GM18907 (cell line): ENCODE data around the gene PTPN3.

Experiments used
- ATAC-seq: cut with Tn5 transposase; IDR thresholded peaks from one replicate; pipeline ENCODE4 v1.9.1; 2021; ENCODE audit warnings: mild to moderate bottlenecking, moderate library complexity; ENCODE audit not compliant: unreplicated experiment

PTPN3 gene

DNA sequence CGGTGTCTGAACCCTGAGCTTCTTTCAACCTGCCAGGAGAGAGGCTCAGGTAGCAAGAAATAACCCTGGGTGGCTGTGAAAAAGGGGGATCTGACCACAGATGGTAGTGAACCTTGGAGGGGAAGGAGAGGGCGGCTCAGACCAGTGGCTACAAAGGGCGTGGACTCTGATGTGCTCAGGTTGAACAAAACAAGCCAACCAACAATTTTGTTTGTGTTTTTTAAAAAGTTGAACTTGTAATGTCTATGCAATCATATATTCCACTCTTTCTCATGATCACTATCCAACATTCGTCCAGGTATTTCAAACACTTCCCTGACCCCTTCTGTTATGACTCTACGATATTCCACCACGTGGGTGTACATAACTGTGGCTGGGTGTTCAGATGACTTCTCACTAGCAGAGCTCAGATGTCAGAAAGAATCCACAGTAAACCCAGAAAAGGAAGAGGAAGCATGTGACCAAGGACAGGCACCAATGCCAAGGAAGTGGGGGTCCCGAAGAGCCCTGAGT, 20.0 kb downstream of the PTPN3 start:
- no peak for ATAC-seq

GRCh38 chr9:109477258-109478050, 20.7 kb downstream of the PTPN3 start:
- ATAC-seq, result peak; percentile 98

DNA sequence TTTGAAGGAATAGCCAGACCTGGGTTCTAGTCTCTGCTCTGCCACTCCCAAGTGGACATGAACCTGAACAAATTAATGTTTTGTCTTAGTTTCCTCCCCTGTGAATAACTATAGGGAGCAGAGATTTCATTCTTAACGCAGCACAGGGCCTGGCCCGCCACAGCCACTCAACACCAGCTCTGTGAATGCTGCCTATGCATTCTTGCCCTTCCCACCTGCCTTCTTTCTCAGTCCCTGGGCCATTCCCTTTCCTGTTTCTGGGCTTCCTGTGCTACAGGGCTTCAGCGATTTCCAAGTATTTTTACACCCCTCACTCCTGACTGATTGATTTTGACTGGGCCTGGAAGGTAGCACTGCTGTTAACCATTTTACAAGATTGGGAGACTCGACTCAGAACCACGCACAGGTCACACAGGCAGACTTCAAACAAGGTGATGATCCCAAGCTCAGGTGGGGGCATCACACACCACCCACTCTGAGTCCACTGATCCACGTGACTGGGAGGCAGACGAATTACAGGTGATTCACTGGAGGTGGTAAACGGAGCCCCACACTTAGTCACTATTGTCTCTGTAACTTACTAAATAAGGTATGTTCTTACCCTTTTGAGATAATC, 21.4 kb downstream of the PTPN3 start:
- no peak for ATAC-seq

GRCh38 chr9:109475526-109475925, 22.6 kb downstream of the PTPN3 start:
- no peak for ATAC-seq

- no peak for ATAC-seq
Observed at GRCh38 chr9:109474944-109475343, 23.2 kb downstream of the PTPN3 start.

DNA sequence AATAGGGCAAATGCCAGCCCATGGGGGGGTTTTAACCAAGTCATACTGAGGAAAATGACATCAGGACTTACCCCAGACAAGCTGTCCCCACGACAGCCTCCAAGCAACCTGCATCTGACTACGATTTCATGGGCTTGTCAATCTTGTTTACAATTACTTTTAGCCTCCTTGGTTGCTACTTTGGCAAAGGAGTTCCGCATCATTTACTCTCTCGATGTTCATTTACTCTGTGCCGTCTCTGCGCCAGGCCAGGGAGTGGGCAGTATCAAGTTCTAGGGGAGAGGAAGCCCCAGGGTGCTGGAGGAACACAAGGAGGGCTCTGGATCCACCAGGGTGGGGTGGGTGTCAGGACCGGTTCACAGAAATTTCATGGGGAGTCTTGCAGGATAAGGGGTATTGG, 23.9 kb downstream of the PTPN3 start:
- ATAC-seq, result no peak

DNA sequence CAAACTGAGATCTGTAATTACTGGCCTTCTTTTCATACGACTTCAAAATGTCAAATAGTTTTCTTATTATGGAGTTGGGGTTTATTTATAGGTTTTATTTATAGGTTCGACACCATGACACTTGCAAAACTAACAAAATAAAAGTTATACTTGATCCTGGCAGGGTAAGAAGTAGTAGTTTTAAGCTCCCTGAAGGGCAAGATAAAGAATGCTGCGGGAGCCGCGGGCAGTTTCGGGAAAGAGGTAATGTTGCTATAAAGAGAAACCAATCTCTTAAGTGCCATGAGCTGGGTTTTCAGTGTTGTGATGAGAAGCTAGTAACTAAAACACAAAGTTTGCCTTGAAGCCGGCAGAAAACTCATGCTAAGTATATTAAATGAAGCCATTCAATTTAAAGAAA, 24.8 kb downstream of the PTPN3 start:
- ATAC-seq, result no peak

DNA sequence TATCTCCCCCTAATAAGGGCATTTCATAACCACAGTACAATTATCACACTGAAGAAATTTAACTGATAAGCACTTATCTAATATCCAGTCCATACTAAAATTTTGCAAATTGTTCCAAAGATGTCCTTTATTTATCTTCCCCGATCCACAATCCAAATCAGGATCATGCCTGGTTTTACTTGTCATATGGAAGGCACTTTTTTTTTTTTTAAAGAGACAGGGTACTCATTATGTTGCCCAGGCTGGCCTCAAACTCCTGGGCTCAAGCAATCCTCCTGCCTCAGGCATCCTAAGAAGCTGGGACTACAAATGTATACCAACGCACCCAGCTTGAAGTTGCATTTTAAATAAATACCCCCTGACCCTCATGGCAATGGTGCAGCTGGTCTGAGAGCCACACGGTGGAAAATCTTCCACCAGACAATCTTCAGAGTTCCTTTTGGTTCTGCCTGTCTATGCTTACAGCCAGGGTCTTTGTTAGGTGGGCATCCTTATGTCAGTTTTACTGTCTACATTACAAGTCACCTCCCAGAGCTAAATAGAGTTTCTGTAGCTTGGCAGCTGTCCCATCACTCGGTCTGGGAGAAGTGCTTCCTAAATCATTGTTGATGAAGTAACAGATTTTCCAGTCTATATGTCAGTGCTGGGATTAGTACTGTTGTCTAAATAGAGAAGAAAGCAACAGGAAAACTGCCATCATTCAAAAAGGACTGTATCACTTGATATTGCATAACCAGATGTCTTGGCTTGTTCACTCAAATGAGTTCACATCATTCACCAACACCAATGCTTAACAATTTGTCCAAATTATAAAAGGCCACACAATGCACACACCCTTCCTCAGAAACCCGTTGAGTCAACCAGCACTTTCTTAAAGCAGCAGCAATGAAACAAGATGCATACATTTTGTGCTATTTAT, 26.4 kb downstream of the PTPN3 start:
- no peak for ATAC-seq

DNA sequence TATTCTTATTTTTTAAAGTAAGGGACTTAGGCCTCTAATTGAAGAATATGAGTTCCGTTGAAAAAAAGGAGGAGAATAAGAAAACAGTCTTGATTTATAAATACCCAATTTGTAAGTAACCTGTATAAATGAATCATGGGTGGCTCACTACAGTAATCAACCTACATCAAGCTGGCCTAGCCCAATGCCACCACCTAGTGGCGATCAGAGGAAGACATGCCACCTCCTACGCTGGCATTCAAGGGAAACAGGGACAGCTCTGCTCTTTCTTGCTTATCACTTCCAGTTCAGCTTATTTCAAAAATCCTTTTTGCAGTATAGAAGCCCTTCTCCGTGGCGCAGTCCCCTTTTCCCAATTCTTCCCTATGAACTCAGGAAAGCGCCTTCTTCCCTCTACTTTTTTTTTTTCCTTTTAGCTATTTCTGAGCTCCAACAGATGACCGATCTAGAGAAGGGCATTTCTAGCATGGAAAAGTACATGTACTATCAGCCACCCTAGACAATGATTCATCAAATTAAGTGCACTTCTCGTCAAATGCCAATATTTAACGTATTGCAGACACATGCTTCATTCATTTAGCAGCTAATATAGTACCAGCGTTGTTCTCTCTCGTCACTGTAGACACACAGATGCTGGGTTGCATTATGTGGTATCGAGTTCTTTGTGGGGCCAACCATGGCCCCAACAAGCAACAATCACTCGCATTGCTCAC, 28.3 kb downstream of the PTPN3 start:
- peak; percentile 94 for ATAC-seq

GRCh38 chr9:109468927-109469326, 29.2 kb downstream of the PTPN3 start:
- no peak for ATAC-seq

GRCh38 chr9:109467936-109468335, 30.2 kb downstream of the PTPN3 start:
- ATAC-seq, result peak; percentile 46

DNA sequence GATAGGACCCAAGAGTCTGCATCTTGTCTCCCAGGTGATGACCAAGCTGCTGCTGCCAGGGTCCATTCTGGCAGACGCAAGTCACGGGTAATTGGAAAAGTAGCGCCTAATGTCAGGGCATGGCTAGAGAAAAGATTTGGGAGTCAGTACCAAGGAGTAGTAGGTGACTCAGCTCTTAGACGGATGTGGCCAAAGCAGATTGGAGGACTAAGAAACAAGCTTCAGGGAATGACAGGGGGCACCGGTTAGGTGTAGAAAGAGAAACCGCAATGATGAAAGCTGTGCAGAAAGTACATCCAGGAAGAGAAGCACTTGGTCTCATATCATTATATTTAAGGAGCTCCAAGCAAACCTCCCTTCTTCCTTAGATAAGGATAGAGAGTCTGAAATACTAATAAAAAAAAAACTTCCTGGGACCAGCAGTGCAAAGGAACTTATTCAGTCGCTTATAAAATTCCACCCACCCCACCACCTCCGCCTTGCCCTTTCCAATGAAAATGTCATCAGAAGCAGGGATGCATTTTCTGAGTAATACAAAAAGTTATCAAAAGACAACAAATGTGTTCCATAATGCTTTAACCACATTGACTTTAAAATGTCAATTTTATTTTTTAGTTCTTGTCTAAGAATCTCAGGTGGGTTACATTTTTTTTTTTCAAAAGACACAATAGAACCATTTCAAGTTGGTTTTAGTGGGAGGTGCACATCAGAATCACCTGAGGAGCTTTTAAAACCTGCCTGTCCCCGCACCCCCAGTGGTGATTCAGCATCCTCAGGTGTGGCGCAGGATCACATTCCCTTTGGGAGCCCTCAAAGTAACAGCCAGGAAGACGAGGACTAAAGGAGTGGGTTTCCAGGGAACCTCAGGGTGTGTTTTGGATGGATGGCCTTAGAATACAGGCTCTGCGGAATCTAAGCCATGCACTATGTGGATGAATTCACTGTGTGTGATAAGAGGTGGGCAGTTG, 31.2 kb downstream of the PTPN3 start:
- ATAC-seq, result no peak

- ATAC-seq, result no peak
Observed at GRCh38 chr9:109463924-109464625, 34.0 kb downstream of the PTPN3 start.

DNA sequence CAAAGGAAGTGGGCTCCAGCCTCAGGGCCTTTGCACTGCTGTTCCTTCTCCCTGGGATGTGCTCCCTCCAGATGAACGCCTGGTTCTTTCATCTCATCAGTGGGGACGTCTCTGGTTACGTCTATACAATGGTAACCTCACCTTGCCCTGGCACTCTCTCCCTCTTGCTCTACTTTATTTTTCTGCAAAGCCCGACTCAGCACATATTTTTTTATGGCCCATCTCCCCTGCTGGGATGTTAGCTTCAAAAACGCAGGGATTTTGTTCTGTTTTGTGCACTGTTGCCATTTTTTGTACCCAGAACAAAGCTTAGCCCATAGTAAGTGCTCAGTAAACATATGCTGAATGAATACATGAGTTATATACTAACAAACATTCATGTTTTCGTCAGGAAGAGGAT, 37.5 kb downstream of the PTPN3 start:
- ATAC-seq, result no peak

- no peak for ATAC-seq
Observed at GRCh38 chr9:109459423-109459822, 38.7 kb downstream of the PTPN3 start.

DNA sequence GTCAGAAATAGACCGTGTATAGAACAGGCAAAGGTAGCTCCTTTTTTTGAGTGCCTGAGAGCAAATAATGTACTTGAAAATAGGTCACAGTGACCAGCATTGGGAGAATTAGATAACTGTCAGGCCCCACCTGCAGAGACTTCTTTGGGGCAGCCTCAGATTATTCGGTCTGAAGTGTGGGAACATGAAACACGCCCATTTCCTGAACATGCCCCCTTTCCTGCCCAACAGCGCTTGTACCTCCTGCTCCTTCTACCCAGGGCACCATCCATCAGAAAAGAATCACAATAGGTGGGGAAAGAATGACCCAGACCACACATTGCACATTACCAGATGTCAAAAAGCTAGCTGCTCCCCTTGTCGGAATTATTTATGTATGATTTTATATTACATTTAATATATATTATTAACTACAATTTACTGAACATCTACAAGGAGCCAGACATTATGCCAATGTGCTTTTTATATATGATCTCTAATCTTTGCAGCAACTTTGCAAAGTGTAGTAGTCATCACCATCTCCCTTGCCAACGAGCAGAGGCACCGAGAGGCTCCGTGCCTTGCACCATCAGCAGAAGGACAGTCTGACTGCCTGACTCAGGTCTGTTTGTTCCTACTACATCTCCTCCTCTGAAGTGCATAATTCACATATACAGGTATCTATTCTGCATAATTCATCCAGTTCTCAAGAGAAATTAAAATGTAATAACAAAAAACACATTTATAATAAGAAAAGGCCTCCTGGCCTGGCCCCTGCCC, 39.5 kb downstream of the PTPN3 start:
- no peak for ATAC-seq

GRCh38 chr9:109456811-109457210, 41.3 kb downstream of the PTPN3 start:
- no peak for ATAC-seq

DNA sequence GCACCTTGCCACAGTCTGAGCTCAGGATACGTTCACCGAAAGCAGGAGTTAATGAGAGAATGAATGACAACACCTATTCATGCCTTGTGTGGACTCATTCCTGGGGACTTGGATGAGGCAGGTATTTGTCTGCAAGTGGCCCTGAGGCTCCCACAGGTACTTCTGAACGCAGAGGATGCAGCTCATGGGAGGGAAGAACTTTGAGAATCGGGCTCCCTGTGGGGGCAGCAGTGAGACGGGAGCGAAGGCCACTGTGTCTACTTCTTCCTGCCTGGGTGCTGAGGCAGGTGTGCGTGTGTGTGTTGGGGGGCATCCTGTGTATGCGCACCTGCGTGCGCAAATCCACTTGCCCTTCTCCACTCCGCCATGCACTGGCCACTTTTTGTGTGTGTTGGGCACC, 42.2 kb downstream of the PTPN3 start:
- no peak for ATAC-seq
